CD4-positive, alpha-beta T cell treated with Interleukin-21 for 1 hour (primary cell): ENCODE data around the gene INPP5A.
"Not testable (repeated sequence)": the region's sequence is repeated elsewhere in the genome, so short reads cannot be mapped to it uniquely, and the experiment has no call there.

Experiments used
- DNase-seq: peaks from one replicate; pipeline ENCODE4 v3.0.0-alpha.2; 2020

INPP5A gene

GRCh38 chr10:132504501-132505272 lies 32.9 kb upstream of the INPP5A start:
- DNase-seq: no peak

GRCh38 chr10:132505546-132505945 lies 32.0 kb upstream of the INPP5A start:
- not testable (repeated sequence) for DNase-seq

- no peak for DNase-seq
These were observed 30.7 kb upstream of the INPP5A start for GRCh38 chr10:132506711-132507408.

GRCh38 chr10:132507409-132507955 lies 30.1 kb upstream of the INPP5A start:
- DNase-seq: no peak

GRCh38 chr10:132507956-132508490 lies 29.6 kb upstream of the INPP5A start:
- no peak for DNase-seq

GRCh38 chr10:132508581-132509443 lies 28.8 kb upstream of the INPP5A start:
- no peak for DNase-seq

GRCh38 chr10:132509506-132510173 lies 27.9 kb upstream of the INPP5A start:
- no peak for DNase-seq

- no peak for DNase-seq
These were observed 27.4 kb upstream of the INPP5A start for GRCh38 chr10:132510174-132510611.

GRCh38 chr10:132511121-132512051 lies 26.2 kb upstream of the INPP5A start:
- DNase-seq: no peak

- no peak for DNase-seq
These were observed 25.5 kb upstream of the INPP5A start for GRCh38 chr10:132512052-132512442.

GRCh38 chr10:132512693-132513345 lies 24.8 kb upstream of the INPP5A start:
- no peak for DNase-seq

- DNase-seq: no peak
These were observed 22.6 kb upstream of the INPP5A start for GRCh38 chr10:132514821-132515520.

- DNase-seq: no peak
These were observed 21.5 kb upstream of the INPP5A start for GRCh38 chr10:132515811-132516726.

GRCh38 chr10:132516771-132517725 lies 20.5 kb upstream of the INPP5A start:
- no peak for DNase-seq

- no peak for DNase-seq
These were observed 19.6 kb upstream of the INPP5A start for GRCh38 chr10:132517951-132518521.

GRCh38 chr10:132518572-132519381 lies 18.8 kb upstream of the INPP5A start:
- DNase-seq: no peak
